ENCODE measurements around the gene FARSA. TPM values are rescaled to one million over a fixed set of nuclear protein-coding genes. Genes with fewer than 3 reads are reported as not detected.
A peak's percentile ranks its signal among the peaks of the same experiment; 100 is the strongest.
"Not testable (repeated sequence)": the region's sequence is repeated elsewhere in the genome, so short reads cannot be mapped to it uniquely, and the experiment has no call there.

The FARSA gene
- polyA plus RNA-seq, 1 experiment: 33.6 TPM

DNA sequence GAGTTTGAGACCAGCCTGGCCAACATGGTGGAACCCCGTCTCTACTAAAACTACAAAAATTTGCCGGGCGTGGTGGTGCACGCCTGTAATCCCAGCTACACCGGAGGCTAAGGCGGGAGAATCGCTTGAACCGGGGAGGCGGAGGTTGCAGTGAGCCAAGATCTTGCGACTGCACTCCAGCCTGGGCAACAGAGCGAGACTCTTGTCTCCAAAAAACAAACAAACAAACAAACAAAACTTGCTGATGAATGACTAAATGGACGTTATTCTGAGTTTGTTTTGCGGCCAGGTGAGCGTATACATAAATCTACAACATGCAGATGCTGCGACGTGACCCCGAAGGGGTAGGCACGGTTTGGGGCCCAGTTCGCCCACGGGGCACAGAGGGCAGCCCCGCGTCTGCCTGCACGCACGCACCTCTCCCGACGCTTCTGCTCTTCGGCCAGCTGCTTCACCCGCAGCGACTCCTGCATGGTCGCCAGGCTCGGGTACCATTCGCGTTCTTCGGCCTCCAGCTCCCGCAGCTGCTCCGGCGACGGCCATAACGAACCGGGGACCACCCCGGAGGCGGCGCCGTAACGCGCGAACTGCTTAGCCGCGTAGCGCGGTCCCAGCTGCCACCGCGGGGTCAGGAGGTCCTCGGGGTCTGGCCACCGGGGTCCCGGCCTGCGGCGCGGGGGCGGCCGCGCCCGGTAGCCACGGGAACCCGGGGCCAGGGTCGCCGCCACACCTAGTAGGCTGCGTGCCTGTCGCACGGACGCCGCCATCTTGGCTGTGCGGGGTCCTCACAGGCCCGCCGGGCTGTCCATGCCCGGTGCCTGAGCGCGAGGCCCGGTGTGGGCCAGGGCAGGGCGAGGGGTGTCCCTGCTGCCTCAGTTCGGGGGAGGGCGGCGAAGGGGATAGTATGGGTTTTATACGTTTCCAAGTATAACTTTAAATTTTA is 23.2 kb upstream of the FARSA start, which contains the start of gene GADD45GIP1:
Gene GADD45GIP1 (minus strand): TSS at position 778 of the 943 bp plus-strand sequence. CDS start 11 bp downstream, at position 767.
- TF ChIP-seq, protein P1, sequence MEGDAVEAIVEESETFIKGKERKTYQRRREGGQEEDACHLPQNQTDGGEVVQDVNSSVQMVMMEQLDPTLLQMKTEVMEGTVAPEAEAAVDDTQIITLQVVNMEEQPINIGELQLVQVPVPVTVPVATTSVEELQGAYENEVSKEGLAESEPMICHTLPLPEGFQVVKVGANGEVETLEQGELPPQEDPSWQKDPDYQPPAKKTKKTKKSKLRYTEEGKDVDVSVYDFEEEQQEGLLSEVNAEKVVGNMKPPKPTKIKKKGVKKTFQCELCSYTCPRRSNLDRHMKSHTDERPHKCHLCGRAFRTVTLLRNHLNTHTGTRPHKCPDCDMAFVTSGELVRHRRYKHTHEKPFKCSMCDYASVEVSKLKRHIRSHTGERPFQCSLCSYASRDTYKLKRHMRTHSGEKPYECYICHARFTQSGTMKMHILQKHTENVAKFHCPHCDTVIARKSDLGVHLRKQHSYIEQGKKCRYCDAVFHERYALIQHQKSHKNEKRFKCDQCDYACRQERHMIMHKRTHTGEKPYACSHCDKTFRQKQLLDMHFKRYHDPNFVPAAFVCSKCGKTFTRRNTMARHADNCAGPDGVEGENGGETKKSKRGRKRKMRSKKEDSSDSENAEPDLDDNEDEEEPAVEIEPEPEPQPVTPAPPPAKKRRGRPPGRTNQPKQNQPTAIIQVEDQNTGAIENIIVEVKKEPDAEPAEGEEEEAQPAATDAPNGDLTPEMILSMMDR (IDR thresholded peaks at IDR 0.05; ENCODE audit: insufficient read depth, low read depth, low read length): no peak
- POLR2A ChIA-PET: no interaction called here
- Histone ChIP-seq H3K27me3 (ENCODE audit: control insufficient read depth, insufficient read depth, low read length) (no peaks in the 10 kb centered on the region), H3K4me3 (ENCODE audit: low read depth, low read length) (peak within 1 kb of the TSS; percentile 91), H3K36me3 (ENCODE audit: control insufficient read depth, insufficient read depth, low read length) (peaks cover 22% of the 10 kb centered on the region)
- no peak for DNase-seq (ENCODE audit: low read depth)
- CTCF ChIA-PET: interaction anchor here (1.0 to 5.6 kb wide), 2 partner anchors 8 to 75 kb away, joined by 3 to 76 read pairs; no protein-coding TSS in a partner anchor

DNA sequence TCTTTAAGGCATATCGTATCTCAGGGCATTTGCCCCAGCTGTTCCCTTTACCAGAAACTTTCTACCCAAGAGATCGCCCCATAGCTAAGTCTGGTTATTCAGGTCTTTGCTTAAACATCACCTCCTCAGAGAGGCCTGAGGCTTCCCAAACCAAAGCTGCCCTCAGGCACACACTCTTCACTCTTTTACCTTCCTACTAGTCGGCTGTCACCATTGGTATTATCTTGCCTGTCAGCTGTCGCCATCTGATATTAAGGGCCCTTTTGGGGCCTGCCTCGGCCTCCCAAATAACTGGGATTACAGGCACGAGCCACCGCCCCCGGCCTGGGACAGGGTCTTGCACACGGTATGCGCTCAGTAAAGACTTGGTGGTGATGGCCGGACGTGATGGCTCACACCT is 22.5 kb upstream of the FARSA start:
- ChIA-PET POLR2A (no interaction called here), CTCF (interaction anchor here (1.0 to 5.6 kb wide), 2 partner anchors 9 to 76 kb away, joined by 3 to 76 read pairs; no protein-coding TSS in a partner anchor)
- no peak for DNase-seq (ENCODE audit: low read depth)

DNA sequence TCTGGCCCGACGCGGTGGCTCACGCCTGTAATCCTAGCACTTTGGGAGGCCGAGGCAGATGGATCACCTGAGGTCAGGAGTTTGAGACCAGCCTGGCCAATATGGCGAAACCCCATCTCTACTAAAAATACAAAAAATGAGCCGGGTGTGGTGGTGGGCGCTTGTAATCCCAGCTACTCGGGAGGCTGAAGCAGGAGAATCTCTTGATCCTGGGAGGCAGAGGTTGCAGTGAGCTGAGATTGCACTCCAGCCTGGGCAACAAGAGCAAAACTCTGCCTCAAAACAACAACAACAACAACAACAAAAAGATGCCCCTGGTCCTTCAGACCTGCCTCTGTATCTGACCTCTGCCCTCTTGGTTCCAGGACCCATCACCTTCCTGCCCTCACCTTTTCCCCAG is 22.1 kb upstream of the FARSA start:
- H3K4me3 ChIP-seq (ENCODE audit: low read depth, low read length); POLR2A ChIA-PET; H3K27me3 ChIP-seq (ENCODE audit: control insufficient read depth, insufficient read depth, low read length); DNase-seq (ENCODE audit: low read depth): not testable (repeated sequence)
- CTCF ChIA-PET: interaction anchor here (1.0 to 5.6 kb wide), 3 partner anchors 9 to 189 kb away, joined by 3 to 76 read pairs (median 4); no protein-coding TSS in a partner anchor
- peaks cover 27% of the 10 kb centered on the region for H3K36me3 ChIP-seq (ENCODE audit: control insufficient read depth, insufficient read depth, low read length)

More for the DNA sequence above, 22.5 kb upstream of the FARSA start:
- no peaks in the 10 kb centered on the region for H3K27me3 ChIP-seq (ENCODE audit: control insufficient read depth, insufficient read depth, low read length)
- TF ChIP-seq, protein P1 (IDR thresholded peaks at IDR 0.05; ENCODE audit: insufficient read depth, low read depth, low read length): no peak
- peak overlapping the region; percentile 91 for H3K4me3 ChIP-seq (ENCODE audit: low read depth, low read length)
- peaks cover 23% of the 10 kb centered on the region for H3K36me3 ChIP-seq (ENCODE audit: control insufficient read depth, insufficient read depth, low read length)

DNA sequence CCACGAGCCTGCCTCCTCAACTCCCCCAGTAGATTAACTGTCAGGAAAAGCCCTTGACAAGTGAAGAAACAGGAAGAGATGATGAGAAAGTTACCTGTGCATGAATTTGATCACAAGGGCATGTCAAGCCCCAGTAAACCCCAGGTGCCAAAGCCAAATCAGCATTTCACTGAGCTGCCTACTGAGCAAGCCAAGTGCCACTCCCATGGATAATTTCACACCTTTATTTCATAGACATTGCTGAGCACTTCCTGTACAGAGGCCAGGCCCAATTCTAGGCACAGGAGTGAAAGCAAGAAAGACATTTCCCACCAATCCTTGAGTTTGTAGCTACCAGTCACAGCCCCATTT is 21.1 kb upstream of the FARSA start:
- ChIA-PET CTCF (interaction anchor here (0.7 to 5.6 kb wide), 3 partner anchors 10 to 929 kb away, joined by 3 to 76 read pairs (median 4); no protein-coding TSS in a partner anchor), POLR2A (interaction anchor here (0.6 kb wide), 1 partner anchor 8 kb away, joined by 9 read pairs; no protein-coding TSS in a partner anchor)
- TF ChIP-seq, protein P1 (IDR thresholded peaks at IDR 0.05; ENCODE audit: insufficient read depth, low read depth, low read length): no peak
- Histone ChIP-seq H3K4me3 (ENCODE audit: low read depth, low read length) (no peak overlapping the region), H3K36me3 (ENCODE audit: control insufficient read depth, insufficient read depth, low read length) (peaks cover 33% of the 10 kb centered on the region), H3K27me3 (ENCODE audit: control insufficient read depth, insufficient read depth, low read length) (no peaks in the 10 kb centered on the region)
- no peak for DNase-seq (ENCODE audit: low read depth)

DNA sequence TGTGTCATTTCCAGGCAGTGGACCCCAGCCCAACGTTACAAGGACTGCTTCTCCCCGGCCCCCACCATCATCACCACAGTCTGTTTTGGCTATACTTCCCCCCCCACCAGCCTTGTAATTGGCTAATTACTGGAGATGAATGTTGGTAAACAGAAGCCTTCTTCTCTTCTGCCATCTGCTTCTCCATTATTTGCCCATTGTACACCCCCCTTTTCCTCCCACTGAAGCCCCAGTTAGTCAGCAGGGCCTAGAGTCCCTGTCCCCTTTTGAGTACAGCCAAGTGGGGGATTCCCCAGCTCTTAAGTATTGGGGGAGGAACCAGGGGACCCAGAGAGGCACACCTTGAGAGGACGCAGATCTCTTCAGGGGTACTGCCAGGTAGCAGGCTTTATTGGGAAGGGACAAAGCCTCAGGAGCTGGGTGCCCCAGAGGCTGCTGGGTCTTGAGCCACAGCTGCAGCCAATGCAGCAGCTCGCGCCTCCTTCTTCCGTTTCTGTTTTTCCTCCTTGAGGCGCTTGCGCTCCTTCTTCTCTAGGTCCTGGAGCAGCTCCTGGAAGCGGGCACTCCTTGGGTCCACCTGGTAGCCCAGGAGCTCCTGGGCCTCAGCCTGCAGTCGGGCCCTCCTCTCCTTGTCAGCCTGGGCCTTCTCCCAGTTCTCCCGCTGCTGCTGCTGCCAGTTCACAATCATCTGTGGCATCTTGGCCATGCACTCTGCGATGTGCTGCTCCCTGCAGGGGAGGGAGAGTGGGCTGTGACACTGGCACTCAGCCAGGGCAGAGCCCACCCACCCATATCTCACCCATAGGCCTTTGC is 20.5 kb upstream of the FARSA start:
- Histone ChIP-seq H3K4me3 (ENCODE audit: low read depth, low read length) (no peak overlapping the region), H3K27me3 (ENCODE audit: control insufficient read depth, insufficient read depth, low read length) (no peaks in the 10 kb centered on the region), H3K36me3 (ENCODE audit: control insufficient read depth, insufficient read depth, low read length) (peaks cover 39% of the 10 kb centered on the region)
- TF ChIP-seq, protein P1 (IDR thresholded peaks at IDR 0.05; ENCODE audit: insufficient read depth, low read depth, low read length): no peak
- no peak for DNase-seq (ENCODE audit: low read depth)
- POLR2A ChIA-PET: interaction anchor here (0.6 kb wide), 1 partner anchor 8 kb away, joined by 9 read pairs; no protein-coding TSS in a partner anchor
- CTCF ChIA-PET: interaction anchor here (0.7 to 5.6 kb wide), 3 partner anchors 11 to 930 kb away, joined by 3 to 76 read pairs (median 4); no protein-coding TSS in a partner anchor

Data from BJ (cell line).